Vagina (tissue), 2 donors: ENCODE measurements around the gene NT5C1B. TPM values are rescaled to one million over a fixed set of nuclear protein-coding genes. Genes with fewer than 3 reads are reported as not detected.

ENCODE experiments used
- DNase-seq, 2 donors: peaks; one replicate each; pipeline ENCODE4 v3.0.0-alpha.2; 2017; ENCODE audit errors: extremely low spot score in 2 of 2
- H3K27ac ChIP-seq: fragments of 200-600 bp; sonication (generic); one replicate; pipeline ENCODE4 v1.5.1; 2019
- H3K27me3 ChIP-seq: fragments of 200-600 bp; sonication (generic); one replicate; pipeline ENCODE4 v1.5.1; 2019
- H3K36me3 ChIP-seq, 2 donors: fragments of 200-600 bp; sonication (generic); one replicate each; pipeline ENCODE4 v1.5.1; 2017 to 2019
- H3K4me1 ChIP-seq: fragments of 200-600 bp; sonication (generic); one replicate; pipeline ENCODE4 v1.5.1; 2019
- H3K4me3 ChIP-seq, 2 donors: fragments of 200-600 bp; sonication (generic); 1 replicate in 1 of 2; 2 replicates in 1 of 2; pipeline ENCODE4 v1.5.1; 2016 to 2019
- H3K9me3 ChIP-seq: fragments of 200-600 bp; sonication (generic); one replicate; pipeline ENCODE4 v1.5.1; 2019
- CTCF ChIP-seq, 3 experiments: fragments of 450-650 bp in 2 of 3; fragments of 200-600 bp in 1 of 3; sonication (generic) in 1 of 3; IDR thresholded peaks; one replicate each; pipeline ENCODE4 v1.5.1; 2017 to 2019; ENCODE audit warnings: antibody characterized with exemption in 3 of 3, mild to moderate bottlenecking in 2 of 3, moderate library complexity in 2 of 3
- POLR2A ChIP-seq, 2 donors: fragments of 450-650 bp; IDR thresholded peaks; one replicate each; pipeline ENCODE4 v1.6.1; 2017; ENCODE audit warnings: antibody characterized with exemption in 2 of 2, mild to moderate bottlenecking in 2 of 2, moderate library complexity in 2 of 2
- POLR2AphosphoS5 ChIP-seq, 2 donors: sonication (generic); formaldehyde crosslinking; IDR thresholded peaks; one replicate each; pipeline ENCODE4 v1.9.0; 2017; ENCODE audit warnings: antibody characterized with exemption in 2 of 2, mild to moderate bottlenecking in 2 of 2, low read depth in 1 of 2; ENCODE audit not compliant: insufficient read depth in 1 of 2
- intact Hi-C: fragments of 100-400 bp; cut with DNase I; formaldehyde crosslinking; loops from one replicate; pipeline ENCODE4 v1.15.1; 2023
- total RNA-seq: library from RNA; depleted of rRNA; stranded (reverse); fragments of >200 nt; gene quantifications from one replicate; pipeline ENCODE4 v1.2.3, GENCODE V29; 2016

NT5C1B gene
- total RNA-seq, 1 donor from 2014 or later, result not detected

GRCh38 chr2:18610651-18611050 is 21.3 kb upstream of the NT5C1B start:
- H3K9me3 ChIP-seq, result no peaks in the 10 kb centered on the region
- no peak for DNase-seq
- intact Hi-C loops, result no loop called here
- no peak overlapping the region for H3K27ac ChIP-seq
- no peaks in the 10 kb centered on the region for H3K27me3 ChIP-seq
- no peak overlapping the region for H3K4me3 ChIP-seq
- no peaks in the 10 kb centered on the region for H3K4me1 ChIP-seq
- H3K36me3 ChIP-seq, result no peaks in the 10 kb centered on the region
- TF ChIP-seq POLR2A (IDR thresholded peaks at IDR 0.05), result no peak
- TF ChIP-seq POLR2AphosphoS5 (IDR thresholded peaks at IDR 0.05; ENCODE audit: insufficient read depth in 1 of 2, low read depth in 1 of 2), result no peak
- no peak for TF ChIP-seq CTCF (IDR thresholded peaks at IDR 0.05)

- H3K4me3 ChIP-seq, result no peak overlapping the region
- no peak overlapping the region for H3K27ac ChIP-seq
- intact Hi-C loops, result no loop called here
- TF ChIP-seq POLR2AphosphoS5 (IDR thresholded peaks at IDR 0.05; ENCODE audit: insufficient read depth in 1 of 2, low read depth in 1 of 2) (no peak), CTCF (IDR thresholded peaks at IDR 0.05) (no peak), POLR2A (IDR thresholded peaks at IDR 0.05) (no peak)
- no peaks in the 10 kb centered on the region for H3K27me3 ChIP-seq
- no peaks in the 10 kb centered on the region for H3K4me1 ChIP-seq
- DNase-seq, result no peak
- H3K9me3 ChIP-seq, result no peaks in the 10 kb centered on the region
- H3K36me3 ChIP-seq, result no peaks in the 10 kb centered on the region
Observed at GRCh38 chr2:18610090-18610489, 20.7 kb upstream of the NT5C1B start.

- DNase-seq, result no peak
- intact Hi-C loops, result no loop called here
- TF ChIP-seq POLR2A (IDR thresholded peaks at IDR 0.05), result no peak
- TF ChIP-seq POLR2AphosphoS5 (IDR thresholded peaks at IDR 0.05; ENCODE audit: insufficient read depth in 1 of 2, low read depth in 1 of 2), result no peak
- TF ChIP-seq CTCF (IDR thresholded peaks at IDR 0.05), result no peak
Observed at GRCh38 chr2:18605115-18605514, 15.7 kb upstream of the NT5C1B start.

GRCh38 chr2:18604531-18604885 is 15.1 kb upstream of the NT5C1B start:
- TF ChIP-seq CTCF (IDR thresholded peaks at IDR 0.05) (no peak), POLR2AphosphoS5 (IDR thresholded peaks at IDR 0.05; ENCODE audit: insufficient read depth in 1 of 2, low read depth in 1 of 2) (no peak), POLR2A (IDR thresholded peaks at IDR 0.05) (no peak)
- intact Hi-C loops, result no loop called here
- Histone ChIP-seq H3K4me1 (no peaks in the 10 kb centered on the region), H3K36me3 (no peaks in the 10 kb centered on the region), H3K9me3 (no peaks in the 10 kb centered on the region), H3K4me3 (no peak overlapping the region), H3K27me3 (no peaks in the 10 kb centered on the region), H3K27ac (no peak overlapping the region)
- no peak for DNase-seq

More at GRCh38 chr2:18605115-18605514, 15.7 kb upstream of the NT5C1B start:
- H3K36me3 ChIP-seq, result no peaks in the 10 kb centered on the region
- no peaks in the 10 kb centered on the region for H3K27me3 ChIP-seq
- H3K4me3 ChIP-seq, result no peak overlapping the region
- H3K27ac ChIP-seq, result no peak overlapping the region
- no peaks in the 10 kb centered on the region for H3K4me1 ChIP-seq
- no peaks in the 10 kb centered on the region for H3K9me3 ChIP-seq

- H3K9me3 ChIP-seq, result no peaks in the 10 kb centered on the region
- DNase-seq, result no peak
- H3K4me1 ChIP-seq, result no peaks in the 10 kb centered on the region
- H3K36me3 ChIP-seq, result no peaks in the 10 kb centered on the region
- intact Hi-C loops, result no loop called here
- H3K27me3 ChIP-seq, result no peaks in the 10 kb centered on the region
- no peak overlapping the region for H3K27ac ChIP-seq
- no peak overlapping the region for H3K4me3 ChIP-seq
- TF ChIP-seq POLR2AphosphoS5 (IDR thresholded peaks at IDR 0.05; ENCODE audit: insufficient read depth in 1 of 2, low read depth in 1 of 2) (no peak), POLR2A (IDR thresholded peaks at IDR 0.05) (no peak), CTCF (IDR thresholded peaks at IDR 0.05) (no peak)
Observed at GRCh38 chr2:18603854-18604530, 14.6 kb upstream of the NT5C1B start.
